Measurements from ENCODE around the gene HTR2A. TPM values are rescaled to one million over a fixed set of nuclear protein-coding genes. Genes with fewer than 3 reads are reported as not detected.

The HTR2A gene
- total and polyA plus RNA-seq, 2 donors (not counting 3 experiments of a cell fraction or from before 2014, with no cell fraction given) = not detected

DNA sequence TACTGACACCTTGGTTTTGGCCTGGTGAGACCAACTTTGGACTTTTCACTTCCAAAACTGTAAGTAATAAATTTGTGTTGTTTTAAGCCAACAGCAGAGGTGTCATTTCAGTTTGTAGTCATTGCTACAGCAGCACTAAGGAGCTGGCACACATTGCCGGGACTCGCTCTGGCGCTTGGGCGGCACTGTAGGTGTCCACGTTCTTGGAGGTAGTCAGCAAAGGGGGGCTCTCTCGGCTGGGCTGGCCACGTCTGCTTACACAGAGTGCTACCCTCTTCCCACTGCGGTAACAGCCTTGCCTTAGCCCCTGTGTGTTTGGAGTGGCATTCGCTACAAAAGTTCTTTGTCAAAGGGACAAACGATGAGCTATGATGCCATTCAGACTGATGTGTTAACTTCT is 44.7 kb downstream of the HTR2A start:
- intact Hi-C loops (cut with micrococcal nuclease) = no loop called here
- H3K9me3 ChIP-seq (replicated peaks; ENCODE audit: control insufficient read depth, insufficient read depth, low read length) = no peaks in the 10 kb centered on the region
- no peaks in the 10 kb centered on the region for H3K27me3 ChIP-seq (ENCODE audit: control insufficient read depth in 2 of 2, insufficient read depth in 2 of 2, low read length in 2 of 2)
- no peak overlapping the region for H2AFZ ChIP-seq (ENCODE audit: low read depth, low read length)
- H3K4me2 ChIP-seq (ENCODE audit: insufficient read depth, low read length) = no peak overlapping the region
- H3K36me3 ChIP-seq (ENCODE audit: control insufficient read depth in 2 of 2, extremely low read depth in 1 of 2, insufficient read depth in 2 of 2, low read length in 2 of 2) = no peaks in the 10 kb centered on the region
- CTCF ChIA-PET = no interaction called here
- no peak overlapping the region for H3K27ac ChIP-seq (ENCODE audit: insufficient read depth, low read depth, low read length)
- no TSS peak for BruUV-seq (replicated peaks)
- H3K4me1 ChIP-seq (ENCODE audit: control insufficient read depth, extremely low read depth, insufficient read depth, low read length) = no peaks in the 10 kb centered on the region
- FAIRE-seq (no peak), DNase-seq (ENCODE audit: low read depth, low spot score) (no peak)
- H3K9me1 ChIP-seq (replicated peaks; ENCODE audit: control insufficient read depth, extremely low read depth, insufficient read depth, low read length) = no peaks in the 10 kb centered on the region
- H3K79me2 ChIP-seq (ENCODE audit: control insufficient read depth, insufficient read depth, low read length) = no peaks in the 10 kb centered on the region
- no peak overlapping the region for H3K4me3 ChIP-seq (replicated peaks in 1 of 3; ENCODE audit: insufficient read depth in 1 of 3, low read depth in 1 of 3, low read length in 3 of 3)
- TF ChIP-seq POLR2AphosphoS5 (IDR thresholded peaks at IDR 0.05; ENCODE audit: insufficient read depth, low read depth, low read length) (no peak), JUN (IDR thresholded peaks at IDR 0.05; ENCODE audit: borderline replicate concordance, insufficient read depth, insufficient read length, low read depth) (no peak), FOS (IDR thresholded peaks at IDR 0.05; ENCODE audit: borderline replicate concordance, insufficient read depth, low read length) (no peak), EZH2 (IDR thresholded peaks at IDR 0.05; ENCODE audit: borderline replicate concordance, low read depth, low read length, severe bottlenecking) (no peak), POLR2A (IDR thresholded peaks at IDR 0.05; ENCODE audit: low read depth, low read length) (no peak), GATA2 (IDR thresholded peaks at IDR 0.05; ENCODE audit: insufficient read depth, insufficient read length, low read depth, low read length) (no peak), MAX (IDR thresholded peaks at IDR 0.05; ENCODE audit: insufficient read depth, insufficient read length) (no peak), MYC (IDR thresholded peaks at IDR 0.05; ENCODE audit: low read depth, low read length) (no peak)
- TF ChIP-seq, protein P1, sequence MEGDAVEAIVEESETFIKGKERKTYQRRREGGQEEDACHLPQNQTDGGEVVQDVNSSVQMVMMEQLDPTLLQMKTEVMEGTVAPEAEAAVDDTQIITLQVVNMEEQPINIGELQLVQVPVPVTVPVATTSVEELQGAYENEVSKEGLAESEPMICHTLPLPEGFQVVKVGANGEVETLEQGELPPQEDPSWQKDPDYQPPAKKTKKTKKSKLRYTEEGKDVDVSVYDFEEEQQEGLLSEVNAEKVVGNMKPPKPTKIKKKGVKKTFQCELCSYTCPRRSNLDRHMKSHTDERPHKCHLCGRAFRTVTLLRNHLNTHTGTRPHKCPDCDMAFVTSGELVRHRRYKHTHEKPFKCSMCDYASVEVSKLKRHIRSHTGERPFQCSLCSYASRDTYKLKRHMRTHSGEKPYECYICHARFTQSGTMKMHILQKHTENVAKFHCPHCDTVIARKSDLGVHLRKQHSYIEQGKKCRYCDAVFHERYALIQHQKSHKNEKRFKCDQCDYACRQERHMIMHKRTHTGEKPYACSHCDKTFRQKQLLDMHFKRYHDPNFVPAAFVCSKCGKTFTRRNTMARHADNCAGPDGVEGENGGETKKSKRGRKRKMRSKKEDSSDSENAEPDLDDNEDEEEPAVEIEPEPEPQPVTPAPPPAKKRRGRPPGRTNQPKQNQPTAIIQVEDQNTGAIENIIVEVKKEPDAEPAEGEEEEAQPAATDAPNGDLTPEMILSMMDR (IDR thresholded peaks at IDR 0.05; ENCODE audit: extremely low read depth in 1 of 2, insufficient read depth in 1 of 2, low read depth in 1 of 2, low read length in 2 of 2) = no peak
- no peak overlapping the region for H3K9ac ChIP-seq (replicated peaks; ENCODE audit: extremely low read depth, insufficient read depth, low read length)
- H4K20me1 ChIP-seq (replicated peaks; ENCODE audit: control insufficient read depth, extremely low read depth, insufficient read depth, low read length) = no peaks in the 10 kb centered on the region
- dilution Hi-C loops (cut with MboI; ENCODE audit: extremely low pct_ligation_motif_present, low sequenced_read_pairs) = no loop called here
- POLR2A ChIA-PET = no interaction called here
